ENCODE measurements around the gene FOXP1. TPM values are rescaled to one million over a fixed set of nuclear protein-coding genes. Genes with fewer than 3 reads are reported as not detected.

The FOXP1 gene
- total and polyA plus RNA-seq, 2 of the 13 experiments (the other 11 are each of a cell fraction or from before 2014, with no cell fraction given): 40.4 to 59.0 TPM

- in situ Hi-C loops (cut with HindIII; ENCODE audit: extremely low pct_ligation_motif_present, low pct_unique_long_range_greater_than_20kb): no loop called here
- POLR2A ChIA-PET: interaction anchor here (1.7 kb wide), 1 partner anchor 17 kb away, joined by 4 read pairs; no protein-coding TSS in a partner anchor
- no peak for ATAC-seq
These were observed 447.3 kb downstream of the FOXP1 start for GRCh38 chr3:71136276-71136675.

More at GRCh38 chr3:71136276-71136675, 447.3 kb downstream of the FOXP1 start:
- Histone ChIP-seq H3K36me3 (replicated peaks in 1 of 2; ENCODE audit: control insufficient read depth in 1 of 2, insufficient read depth in 2 of 2, low read length in 2 of 2) (0 out of 5 replicates have a peak, but pooled peaks cover 0 to 3% of the 10 kb centered on the region in 2 experiments), H3K9me3 (ENCODE audit: low read length) (no peaks in the 10 kb centered on the region), H2AFZ (ENCODE audit: low read length) (no peak overlapping the region), H3K27ac (ENCODE audit: extremely low read length, insufficient read depth, low read length) (peak overlapping the region; percentile 57), H3K27me3 (ENCODE audit: control insufficient read depth in 1 of 2, insufficient read depth in 2 of 2, low read length in 2 of 2) (no peaks in the 10 kb centered on the region), H3K4me1 (ENCODE audit: insufficient read depth, low read length) (peaks cover 62% of the 10 kb centered on the region), H3K9ac (ENCODE audit: insufficient read depth, low read depth, low read length) (no peak overlapping the region), H3K4me2 (ENCODE audit: low read depth, low read length) (no peak overlapping the region), H4K20me1 (ENCODE audit: insufficient read depth, low read length) (no peaks in the 10 kb centered on the region), H3K4me3 (replicated peaks in 1 of 3; ENCODE audit: insufficient read depth in 1 of 3, low read depth in 2 of 3, low read length in 3 of 3) (no peak overlapping the region), H3K79me2 (ENCODE audit: insufficient read depth, low read length) (no peaks in the 10 kb centered on the region)
- intact Hi-C loops (cut with micrococcal nuclease; ENCODE audit: unreplicated experiment): no loop called here
- DNase-seq (ENCODE audit: low spot score): no peak
- TF ChIP-seq ZNF674 (CRISPR knock-in tag; IDR thresholded peaks at IDR 0.05; ENCODE audit: low read depth) (no peak), ZNF678 (CRISPR knock-in tag; IDR thresholded peaks at IDR 0.05) (no peak), ESRRA (CRISPR knock-in tag; IDR thresholded peaks at IDR 0.05; ENCODE audit: low read depth) (no peak), NFKB2 (CRISPR knock-in tag; IDR thresholded peaks at IDR 0.05; ENCODE audit: borderline replicate concordance) (no peak), TEAD2 (CRISPR knock-in tag; IDR thresholded peaks at IDR 0.05) (no peak), CHD4 (IDR thresholded peaks at IDR 0.05; ENCODE audit: borderline replicate concordance, low read length) (no peak), ZNF260 (CRISPR knock-in tag; IDR thresholded peaks at IDR 0.05; ENCODE audit: borderline replicate concordance, low read depth) (no peak), ZNF20 (CRISPR knock-in tag; IDR thresholded peaks at IDR 0.05) (no peak), ZMAT5 (CRISPR knock-in tag; IDR thresholded peaks at IDR 0.05; ENCODE audit: borderline replicate concordance, low read depth) (no peak), TBX2 (CRISPR knock-in tag; IDR thresholded peaks at IDR 0.05; ENCODE audit: borderline replicate concordance) (no peak)
- TF ChIP-seq, protein P1, sequence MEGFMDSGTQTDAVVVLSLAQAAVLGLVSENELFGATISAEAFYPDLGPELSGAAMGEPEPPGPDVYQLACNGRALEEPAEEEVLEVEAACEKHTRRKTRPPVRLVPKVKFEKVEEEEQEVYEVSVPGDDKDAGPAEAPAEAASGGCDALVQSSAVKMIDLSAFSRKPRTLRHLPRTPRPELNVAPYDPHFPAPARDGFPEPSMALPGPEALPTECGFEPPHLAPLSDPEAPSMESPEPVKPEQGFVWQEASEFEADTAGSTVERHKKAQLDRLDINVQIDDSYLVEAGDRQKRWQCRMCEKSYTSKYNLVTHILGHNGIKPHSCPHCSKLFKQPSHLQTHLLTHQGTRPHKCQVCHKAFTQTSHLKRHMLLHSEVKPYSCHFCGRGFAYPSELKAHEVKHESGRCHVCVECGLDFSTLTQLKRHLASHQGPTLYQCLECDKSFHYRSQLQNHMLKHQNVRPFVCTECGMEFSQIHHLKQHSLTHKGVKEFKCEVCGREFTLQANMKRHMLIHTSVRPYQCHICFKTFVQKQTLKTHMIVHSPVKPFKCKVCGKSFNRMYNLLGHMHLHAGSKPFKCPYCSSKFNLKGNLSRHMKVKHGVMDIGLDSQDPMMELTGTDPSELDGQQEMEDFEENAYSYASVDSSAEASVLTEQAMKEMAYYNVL (CRISPR knock-in tag; IDR thresholded peaks at IDR 0.05; ENCODE audit: borderline replicate concordance): no peak
- CTCF ChIA-PET (ENCODE audit: low intra/inter-chr PET ratio, low total read pairs): no interaction called here
- FAIRE-seq: no peak
- 95% methylated on average over 2 of the region's 2 CpGs for WGBS (ENCODE audit: low lambda C conversion rate)
- no TSS peak for BruUV-seq (replicated peaks)
